SJSA1 (cell line): Measurements from ENCODE around the gene FAM13C. TPM values are rescaled to one million over a fixed set of nuclear protein-coding genes. Genes with fewer than 3 reads are reported as not detected.
"Not testable (repeated sequence)": the region's sequence is repeated elsewhere in the genome, so short reads cannot be mapped to it uniquely, and the experiment has no call there.

ENCODE experiments used
- DNase-seq, 2 experiments: peaks; one replicate each; pipeline ENCODE4 v3.0.0-alpha.2; 2015 to 2020; ENCODE audit warnings: low spot score in 2 of 2, low read depth in 1 of 2
- H3K27ac ChIP-seq: fragments of 250-450 bp; sonication (Bioruptor Pico); 2 replicates; pipeline ENCODE4 v1.5.1; 2020; ENCODE audit warnings: mild to moderate bottlenecking, moderate library complexity
- H3K27me3 ChIP-seq: fragments of 250-450 bp; sonication (Bioruptor Pico); replicated peaks from 2 replicates; pipeline ENCODE4 v1.5.1; 2020; ENCODE audit warnings: mild to moderate bottlenecking, moderate library complexity
- H3K36me3 ChIP-seq: fragments of 250-450 bp; sonication (Bioruptor Pico); 2 replicates; pipeline ENCODE4 v1.5.1; 2020; ENCODE audit warnings: mild to moderate bottlenecking
- H3K4me1 ChIP-seq: fragments of 250-450 bp; sonication (Bioruptor Pico); replicated peaks from 2 replicates; pipeline ENCODE4 v1.6.1; 2021; ENCODE audit warnings: mild to moderate bottlenecking
- H3K4me3 ChIP-seq: fragments of 250-450 bp; sonication (Bioruptor Pico); 2 replicates; pipeline ENCODE4 v1.5.1; 2020; ENCODE audit warnings: mild to moderate bottlenecking
- H3K9me3 ChIP-seq: fragments of 250-450 bp; sonication (Bioruptor Pico); replicated peaks from 2 replicates; pipeline ENCODE4 v1.5.1; 2020; ENCODE audit warnings: mild to moderate bottlenecking
- total RNA-seq: library from RNA; depleted of rRNA; stranded (reverse); fragments of >200 nt; shearing (Covaris generic); gene quantifications from 2 replicates; pipeline ENCODE4 v1.2.3, GENCODE V29; 2014; rRNA removed

FAM13C gene
- total RNA-seq = 0.03 TPM in 1 of 2 replicates, not detected in the other

DNA sequence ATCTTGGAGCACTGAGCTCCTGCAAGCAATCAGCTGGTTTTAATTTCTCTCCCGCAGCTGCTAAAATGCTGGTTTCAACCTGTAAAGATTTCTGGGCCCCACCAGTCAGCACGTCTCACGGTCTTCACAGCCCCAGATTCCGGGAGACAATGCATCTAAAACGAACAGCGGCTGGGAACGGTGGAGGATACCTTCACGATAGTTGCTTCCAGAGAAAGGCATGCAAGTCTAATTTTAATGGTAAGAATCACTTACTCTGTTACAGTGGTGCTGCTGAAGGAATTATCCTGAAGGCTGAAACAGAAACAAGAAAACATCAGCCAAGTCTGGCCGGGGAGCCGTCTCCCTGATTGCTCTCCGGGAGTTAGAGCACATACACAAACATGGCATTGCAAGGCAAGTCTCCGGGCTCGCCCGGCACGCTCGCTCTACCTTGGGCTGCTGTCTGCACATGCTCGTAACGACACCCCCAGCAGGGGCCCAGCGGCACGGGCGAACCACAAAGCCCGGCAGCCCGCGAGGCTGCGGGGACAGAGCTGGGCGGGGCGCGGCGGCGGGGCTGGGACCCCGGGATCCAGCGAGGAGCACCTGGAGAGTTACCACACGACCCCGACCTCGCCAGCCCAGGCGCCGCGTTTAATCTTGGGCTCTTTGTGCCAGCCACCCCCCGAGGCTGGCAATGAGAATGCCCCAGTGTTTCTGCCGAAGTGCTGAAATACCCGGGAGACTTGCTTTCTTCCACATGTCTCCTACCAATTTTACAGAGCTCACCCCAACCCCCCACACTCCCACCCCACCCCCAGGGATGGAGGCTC is at the start of gene FAM13C:
Gene FAM13C (minus strand): TSS at position 406 of the 815 bp plus-strand sequence. CDS start 89 bp downstream, at position 317.
- Histone ChIP-seq H3K4me3 (peak within 1 kb of the TSS; percentile 42), H3K36me3 (no peaks in the 10 kb centered on the region), H3K9me3 (no peaks in the 10 kb centered on the region), H3K27me3 (peaks cover 15% of the 10 kb centered on the region), H3K27ac (no peak within 1 kb of the TSS), H3K4me1 (peaks cover 10% of the 10 kb centered on the region; the same call in 1 of the 2 replicates)
- DNase-seq = peak; percentile 46 to 53

DNA sequence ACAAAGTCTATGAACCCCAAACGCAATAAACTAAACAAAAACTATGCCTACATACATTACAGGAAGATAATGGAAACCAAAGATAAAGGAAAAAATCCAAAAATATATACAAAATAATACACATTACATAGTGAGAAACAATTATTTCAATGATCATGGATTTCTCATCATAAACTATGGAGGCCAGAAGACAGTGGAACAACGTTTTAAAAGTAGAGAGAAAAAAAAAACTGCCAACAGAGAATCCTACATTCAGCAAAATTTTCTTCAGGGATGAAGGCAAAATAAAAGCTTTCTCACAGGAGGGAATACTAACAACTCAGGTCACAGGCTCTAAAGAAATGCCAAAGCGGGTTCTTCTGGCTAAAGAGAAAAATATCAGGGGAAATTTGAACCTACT is 42.9 kb upstream of the FAM13C start:
- Histone ChIP-seq H3K4me3 (no peak overlapping the region), H3K36me3 (no peaks in the 10 kb centered on the region), H3K9me3 (no peaks in the 10 kb centered on the region), H3K27me3 (no peaks in the 10 kb centered on the region), H3K27ac (no peak overlapping the region), H3K4me1 (no peaks in the 10 kb centered on the region)
- no peak for DNase-seq

DNA sequence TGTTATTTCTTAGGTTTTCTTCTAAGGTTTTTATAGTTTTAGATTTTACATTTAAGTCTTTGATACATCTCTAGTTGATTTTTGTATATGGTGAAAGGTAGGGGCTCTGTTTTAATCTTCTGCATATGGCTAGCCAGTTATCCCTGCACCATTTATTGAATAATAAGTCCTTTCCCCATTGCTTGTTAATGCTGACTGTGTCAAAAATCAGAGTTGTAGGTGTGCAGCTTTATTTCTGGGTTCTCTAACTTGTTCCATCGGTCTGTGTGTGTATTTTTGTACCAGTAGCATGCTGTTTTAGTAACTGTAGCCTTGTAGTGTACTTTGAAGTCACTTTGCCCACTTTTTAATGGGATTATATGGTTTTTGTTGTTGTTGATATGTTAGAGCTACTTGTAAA is 37.9 kb upstream of the FAM13C start:
- Histone ChIP-seq H3K27me3 (no peaks in the 10 kb centered on the region), H3K27ac (no peak overlapping the region), H3K9me3 (no peaks in the 10 kb centered on the region), H3K4me3 (no peak overlapping the region), H3K4me1 (no peaks in the 10 kb centered on the region), H3K36me3 (no peaks in the 10 kb centered on the region)
- DNase-seq = no peak

DNA sequence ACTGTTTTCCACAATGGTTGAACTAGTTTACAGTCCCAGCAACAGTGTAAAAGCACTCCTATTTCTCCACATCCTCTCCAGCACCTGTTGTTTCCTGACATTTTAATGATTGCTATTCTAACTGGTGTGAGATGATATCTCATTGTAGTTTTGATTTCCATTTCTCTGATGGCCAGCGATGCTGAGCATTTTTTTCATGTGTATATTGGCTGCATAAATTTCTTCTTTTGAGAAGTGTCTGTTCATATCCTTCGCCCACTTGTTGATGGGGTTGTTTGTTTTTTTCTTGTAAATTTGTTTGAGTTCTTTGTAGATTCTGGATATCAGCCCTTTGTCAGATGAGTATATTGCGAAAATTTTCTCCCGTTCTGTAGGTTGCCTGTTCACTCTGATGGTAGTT is 37.0 kb upstream of the FAM13C start:
- H3K27ac ChIP-seq, H3K27me3 ChIP-seq, H3K4me1 ChIP-seq, H3K9me3 ChIP-seq, DNase-seq, H3K4me3 ChIP-seq, H3K36me3 ChIP-seq: not testable (repeated sequence)

DNA sequence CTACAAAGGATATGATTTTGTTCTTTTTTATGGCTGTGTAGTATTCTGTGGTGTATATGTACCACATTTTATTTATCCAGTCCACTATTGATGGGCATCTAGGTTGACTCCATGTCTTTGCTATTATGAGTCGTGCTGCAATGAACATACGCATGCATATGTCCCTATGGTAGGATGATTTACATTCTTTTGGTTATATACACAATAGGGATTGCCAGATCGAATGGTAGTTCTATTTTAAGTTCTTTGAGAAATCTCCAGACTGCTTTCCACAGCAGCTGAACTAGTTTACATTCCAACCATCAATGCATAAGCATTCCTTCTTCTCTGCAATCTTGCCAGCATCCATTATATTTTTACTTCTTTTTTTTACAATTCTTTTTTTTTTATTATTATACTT is 35.6 kb upstream of the FAM13C start:
- H3K27ac ChIP-seq = no peak overlapping the region
- no peaks in the 10 kb centered on the region for H3K9me3 ChIP-seq
- DNase-seq = no peak
- H3K27me3 ChIP-seq = no peaks in the 10 kb centered on the region
- H3K4me3 ChIP-seq = no peak overlapping the region
- H3K4me1 ChIP-seq = no peaks in the 10 kb centered on the region
- H3K36me3 ChIP-seq = no peaks in the 10 kb centered on the region

GRCh38 chr10:59395984-59396383 is 33.6 kb upstream of the FAM13C start:
- Histone ChIP-seq H3K4me1 (no peaks in the 10 kb centered on the region), H3K9me3 (no peaks in the 10 kb centered on the region), H3K36me3 (no peaks in the 10 kb centered on the region), H3K4me3 (no peak overlapping the region), H3K27ac (no peak overlapping the region), H3K27me3 (no peaks in the 10 kb centered on the region)
- no peak for DNase-seq

DNA sequence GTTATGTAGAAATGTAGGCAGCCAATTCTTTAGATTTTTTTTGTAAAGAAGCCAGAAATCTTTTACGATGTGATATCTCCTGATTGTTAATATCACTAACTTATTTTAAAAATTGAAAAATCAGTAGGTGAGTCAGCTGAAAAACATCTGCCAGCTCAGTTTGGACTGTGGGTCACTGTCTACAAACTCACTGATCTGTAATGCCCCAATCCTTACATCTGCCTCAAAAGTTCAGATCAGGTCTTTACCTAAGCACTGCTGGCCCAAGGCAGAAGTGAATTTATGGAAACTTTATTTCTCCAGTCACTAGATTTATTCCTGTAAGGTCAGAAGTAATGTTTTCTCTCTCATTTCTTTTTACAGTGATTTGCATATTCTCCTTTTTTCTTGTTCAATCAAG is 31.0 kb upstream of the FAM13C start:
- no peaks in the 10 kb centered on the region for H3K9me3 ChIP-seq
- H3K36me3 ChIP-seq = no peaks in the 10 kb centered on the region
- no peak overlapping the region for H3K27ac ChIP-seq
- H3K27me3 ChIP-seq = no peaks in the 10 kb centered on the region
- peaks cover 3% of the 10 kb centered on the region for H3K4me1 ChIP-seq
- DNase-seq = no peak
- no peak overlapping the region for H3K4me3 ChIP-seq

DNA sequence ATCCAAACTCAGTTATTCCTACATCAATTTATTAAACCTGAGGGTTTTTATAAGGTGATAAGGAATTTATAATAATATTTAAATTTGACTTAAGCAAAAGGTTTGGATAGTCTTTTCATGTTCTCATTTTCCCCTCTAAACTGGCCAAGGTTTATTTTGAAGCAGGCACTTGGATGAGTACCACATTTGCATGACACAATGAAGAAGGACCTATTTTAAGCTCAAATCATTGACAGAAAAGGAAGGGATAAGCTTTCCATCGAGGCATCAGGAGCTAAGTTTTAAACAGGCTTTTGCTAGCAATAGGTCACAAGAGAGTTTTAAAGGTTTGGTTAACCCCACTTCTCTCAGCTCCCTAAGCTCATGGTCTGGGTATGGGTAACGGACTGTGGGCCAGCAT is 28.7 kb upstream of the FAM13C start:
- no peaks in the 10 kb centered on the region for H3K27me3 ChIP-seq
- peaks cover 19% of the 10 kb centered on the region for H3K4me1 ChIP-seq
- no peak overlapping the region for H3K27ac ChIP-seq
- H3K9me3 ChIP-seq = no peaks in the 10 kb centered on the region
- no peak for DNase-seq
- H3K36me3 ChIP-seq = no peaks in the 10 kb centered on the region
- H3K4me3 ChIP-seq = no peak overlapping the region

- no peak overlapping the region for H3K4me3 ChIP-seq
- H3K36me3 ChIP-seq = no peaks in the 10 kb centered on the region
- DNase-seq = no peak
- H3K27ac ChIP-seq = peak overlapping the region; percentile 98
- peaks cover 19% of the 10 kb centered on the region for H3K4me1 ChIP-seq
- no peaks in the 10 kb centered on the region for H3K9me3 ChIP-seq
- no peaks in the 10 kb centered on the region for H3K27me3 ChIP-seq
These were observed 26.3 kb upstream of the FAM13C start for GRCh38 chr10:59388671-59388976.

GRCh38 chr10:59387951-59388670 is 25.8 kb upstream of the FAM13C start:
- no peaks in the 10 kb centered on the region for H3K36me3 ChIP-seq
- H3K9me3 ChIP-seq = no peaks in the 10 kb centered on the region
- no peak overlapping the region for H3K4me3 ChIP-seq
- H3K4me1 ChIP-seq = peaks cover 19% of the 10 kb centered on the region
- H3K27ac ChIP-seq = peak overlapping the region; percentile 98
- peak; percentile 74 to 93 for DNase-seq
- no peaks in the 10 kb centered on the region for H3K27me3 ChIP-seq

DNA sequence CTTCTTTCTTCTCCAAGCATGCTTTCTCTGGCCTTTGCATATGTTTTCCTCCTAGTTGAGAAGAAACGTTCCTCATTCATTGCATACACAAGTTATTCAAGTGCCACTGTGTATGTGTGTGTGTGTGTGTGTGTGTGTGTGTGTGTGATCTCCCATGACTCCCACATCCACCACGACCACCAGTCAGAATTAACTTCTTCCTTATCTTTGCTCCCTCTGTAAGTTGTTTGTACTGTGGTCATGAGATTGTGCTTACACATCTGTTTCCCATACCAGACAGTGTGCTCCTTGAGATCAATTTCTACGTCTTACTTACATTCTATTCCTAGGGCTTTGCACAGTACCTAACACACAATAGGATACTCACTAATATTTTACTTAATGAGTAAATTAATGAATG is 22.4 kb upstream of the FAM13C start:
- Histone ChIP-seq H3K27me3 (no peaks in the 10 kb centered on the region), H3K36me3 (no peaks in the 10 kb centered on the region), H3K4me1 (peaks cover 19% of the 10 kb centered on the region), H3K9me3 (no peaks in the 10 kb centered on the region), H3K4me3 (no peak overlapping the region), H3K27ac (no peak overlapping the region)
- DNase-seq = no peak

DNA sequence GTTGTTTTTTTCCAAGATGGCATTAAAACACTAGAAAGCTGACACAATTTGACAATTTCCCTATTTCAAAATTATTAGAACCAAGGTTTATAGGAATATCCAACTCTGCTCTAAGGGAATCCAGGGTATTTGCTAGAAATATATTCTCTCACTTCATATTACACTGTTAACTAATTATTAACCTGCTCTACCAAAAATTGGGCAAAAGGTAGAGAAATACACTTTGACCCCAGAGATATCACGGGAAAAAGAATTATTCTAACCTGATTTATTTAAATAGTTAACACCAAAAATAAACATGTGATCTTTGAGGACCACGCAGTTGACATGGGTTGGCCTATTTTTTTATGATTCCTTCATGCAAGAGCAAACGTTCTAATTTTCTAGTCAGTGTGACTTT is 21.6 kb upstream of the FAM13C start:
- Histone ChIP-seq H3K27ac (no peak overlapping the region), H3K4me1 (peaks cover 19% of the 10 kb centered on the region), H3K36me3 (no peaks in the 10 kb centered on the region), H3K27me3 (no peaks in the 10 kb centered on the region), H3K9me3 (no peaks in the 10 kb centered on the region), H3K4me3 (no peak overlapping the region)
- no peak for DNase-seq

DNA sequence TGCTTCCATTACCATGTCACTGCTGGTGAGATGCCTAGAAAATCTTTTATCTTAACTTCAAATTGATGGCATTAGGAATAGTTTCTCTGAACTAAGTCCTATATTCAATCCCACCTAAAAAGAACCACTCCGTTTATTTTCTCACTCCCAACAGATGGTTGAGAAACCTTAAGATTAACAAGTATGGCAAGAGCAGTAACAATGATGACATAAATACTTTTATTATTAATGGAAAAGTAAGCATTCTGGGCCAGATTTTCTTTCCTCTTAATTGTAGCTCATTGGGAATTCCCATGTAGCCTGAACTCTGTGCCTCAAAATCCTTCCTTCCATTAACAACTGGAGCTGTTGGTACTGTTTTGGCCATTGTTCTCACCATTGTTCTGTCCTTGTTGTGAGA is 21.1 kb upstream of the FAM13C start:
- no peak for DNase-seq
- Histone ChIP-seq H3K4me3 (no peak overlapping the region), H3K27ac (no peak overlapping the region), H3K4me1 (peaks cover 17% of the 10 kb centered on the region), H3K36me3 (no peaks in the 10 kb centered on the region), H3K9me3 (no peaks in the 10 kb centered on the region), H3K27me3 (no peaks in the 10 kb centered on the region)

DNA sequence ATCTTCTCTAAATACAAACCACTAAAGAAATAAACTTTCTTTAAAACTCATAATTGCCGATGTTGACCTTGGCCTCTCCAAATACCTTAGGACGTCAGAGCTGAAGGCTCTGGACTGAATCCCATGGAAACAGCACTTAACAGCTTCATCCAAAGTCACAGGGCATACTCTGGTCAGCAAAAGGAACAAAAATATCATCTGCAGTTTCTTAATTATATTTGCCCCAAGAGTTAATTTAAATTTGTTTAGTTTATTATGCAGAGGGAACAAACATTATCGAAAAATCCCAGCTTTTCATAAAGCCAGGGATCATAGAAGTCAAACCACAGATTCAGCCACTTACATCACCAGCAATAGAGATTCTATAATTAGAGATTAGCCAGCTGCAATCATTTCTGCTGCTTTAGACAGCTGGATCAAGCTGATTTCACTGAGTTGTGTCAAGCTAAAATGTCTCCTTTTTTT is 20.5 kb upstream of the FAM13C start:
- Histone ChIP-seq H3K27me3 (no peaks in the 10 kb centered on the region), H3K9me3 (no peaks in the 10 kb centered on the region), H3K27ac (no peak overlapping the region), H3K4me1 (peaks cover 11% of the 10 kb centered on the region), H3K4me3 (no peak overlapping the region), H3K36me3 (no peaks in the 10 kb centered on the region)
- no peak for DNase-seq
